Transverse colon (tissue), 4 donors: Measurements from ENCODE around the gene HMX1. TPM values are rescaled to one million over a fixed set of nuclear protein-coding genes. Genes with fewer than 3 reads are reported as not detected.

Experiments
- DNase-seq: peaks from one replicate; pipeline ENCODE4 v3.0.0-alpha.2; 2019
- H3K27ac ChIP-seq, 4 donors: fragments of 200-600 bp; sonication (generic); 2 replicates each; pipeline ENCODE4 v1.5.1; 2016 to 2018; ENCODE audit warnings: inconsistent platforms in 4 of 4
- H3K27me3 ChIP-seq: fragments of 200-600 bp; sonication (generic); 2 replicates; pipeline ENCODE4 v1.5.1; 2017; ENCODE audit warnings: inconsistent platforms
- H3K36me3 ChIP-seq, 4 donors: fragments of 200-600 bp; sonication (generic); 2 replicates each; pipeline ENCODE4 v1.5.1; 2017 to 2019; ENCODE audit warnings: inconsistent platforms in 4 of 4
- H3K4me1 ChIP-seq, 4 donors: fragments of 200-600 bp; sonication (generic); 2 replicates each; pipeline ENCODE4 v1.5.1; 2017 to 2020; ENCODE audit warnings: inconsistent platforms in 4 of 4
- H3K4me3 ChIP-seq, 4 donors: fragments of 200-600 bp; sonication (generic); 1 replicate in 1 of 4; 2 replicates in 3 of 4; pipeline versions ENCODE4 v1.5.1 to v1.6.1; 2017 to 2019; ENCODE audit warnings: inconsistent platforms in 4 of 4
- H3K9me3 ChIP-seq, 2 donors: fragments of 200-600 bp; sonication (generic); 2 replicates each; pipeline ENCODE4 v1.5.1; 2017 to 2019; ENCODE audit warnings: inconsistent platforms in 2 of 2
- CTCF ChIP-seq, 5 experiments: fragments of 200-600 bp in 3 of 5; fragments of 450-650 bp in 2 of 5; sonication (generic) in 3 of 5; IDR thresholded peaks; 1 replicate in 2 of 5; 2 replicates in 3 of 5; pipeline ENCODE4 v1.5.1; 2016 to 2017; ENCODE audit warnings: antibody characterized with exemption in 5 of 5, inconsistent platforms in 3 of 5, mild to moderate bottlenecking in 2 of 5, moderate library complexity in 1 of 5
- EP300 ChIP-seq: sonication (generic); formaldehyde crosslinking; IDR thresholded peaks from one replicate; pipeline ENCODE4 v1.6.1; 2017; ENCODE audit warnings: antibody characterized with exemption, low read depth
- POLR2A ChIP-seq: fragments of 450-650 bp; IDR thresholded peaks from one replicate; pipeline ENCODE4 v1.6.1; 2016; ENCODE audit warnings: antibody characterized with exemption, mild to moderate bottlenecking, moderate library complexity
- POLR2AphosphoS5 ChIP-seq, 3 donors: sonication (generic); formaldehyde crosslinking; IDR thresholded peaks; one replicate each; pipeline ENCODE4 v1.6.1; 2016; ENCODE audit warnings: antibody characterized with exemption in 3 of 3
- WGBS, 2 donors: methylation state at CpG; one replicate each; pipeline ENCODE4 v1.1.5; 2018; ENCODE audit warnings: low coverage in 1 of 2; 5-methylcytosine and 5-hydroxymethylcytosine counted together
- in situ Hi-C, 4 donors: fragments of 200-750 bp; cut with MboI; loops; one replicate each; pipeline versions ENCODE4 v1.15.0 to v1.15.1; 2017; ENCODE audit warnings: low sequenced_read_pairs in 3 of 4, low pct_ligation_motif_present in 1 of 4, low pct_unique_long_range_greater_than_20kb in 1 of 4
- intact Hi-C: fragments of 100-400 bp; cut with DNase I; formaldehyde crosslinking; loops from one replicate; pipeline ENCODE4 v1.15.1; 2023; ENCODE audit warnings: low total_unique reads
- total RNA-seq, 4 donors: library from RNA; depleted of rRNA; stranded (reverse); fragments of >200 nt; gene quantifications; one replicate each; pipeline ENCODE4 v1.1.0, GENCODE V29; 2016

HMX1 gene
- total RNA-seq, 4 donors from 2014 or later = not detected

GRCh38 chr4:8917868-8918783 lies 46.5 kb upstream of the HMX1 start:
- Histone ChIP-seq H3K36me3 (no peaks in the 10 kb centered on the region), H3K27ac (no peak overlapping the region), H3K4me1 (no peaks in the 10 kb centered on the region), H3K9me3 (no peaks in the 10 kb centered on the region), H3K4me3 (no peak overlapping the region), H3K27me3 (peaks cover 5% of the 10 kb centered on the region)
- DNase-seq = peak; percentile 50
- in situ Hi-C loops (no loop called here), intact Hi-C loops (loop anchor here (10.0 kb wide), 1 partner anchor 313 kb away; no protein-coding TSS in a partner anchor)
- TF ChIP-seq CTCF (IDR thresholded peaks at IDR 0.05) = peak; percentile 47 to 80 (median 73)
- no peak for TF ChIP-seq POLR2A
- WGBS, 2 donors = 18 to 20% methylated on average over 10 to 18 of the region's 20 CpGs

- no peak overlapping the region for H3K27ac ChIP-seq
- H3K27me3 ChIP-seq = peaks cover 5% of the 10 kb centered on the region
- no peak for DNase-seq
- no peaks in the 10 kb centered on the region for H3K36me3 ChIP-seq
- TF ChIP-seq POLR2AphosphoS5 (IDR thresholded peaks at IDR 0.05) = no peak
- 86% methylated on average over 11 of the region's 12 CpGs; no CpG with 5 or more reads in 1 of the 2 donors for WGBS, 2 donors
- intact Hi-C loops = loop anchor here (10.0 kb wide), 1 partner anchor 313 kb away; no protein-coding TSS in a partner anchor
- no peaks in the 10 kb centered on the region for H3K4me1 ChIP-seq
- in situ Hi-C loops = no loop called here
- H3K4me3 ChIP-seq = no peak overlapping the region
- H3K9me3 ChIP-seq = no peaks in the 10 kb centered on the region
Measured at GRCh38 chr4:8917321-8917811, 45.7 kb upstream of the HMX1 start.

- intact Hi-C loops = loop anchor here (10.0 kb wide), 1 partner anchor 312 kb away; no protein-coding TSS in a partner anchor
- 80% methylated on average over 2 of the region's 2 CpGs; no CpG with 5 or more reads in 1 of the 2 donors for WGBS, 2 donors
- DNase-seq = no peak
Measured at GRCh38 chr4:8916906-8917305, 45.3 kb upstream of the HMX1 start.

GRCh38 chr4:8916351-8916885 lies 44.8 kb upstream of the HMX1 start:
- intact Hi-C loops = loop anchor here (10.0 kb wide), 1 partner anchor 312 kb away; no protein-coding TSS in a partner anchor
- Histone ChIP-seq H3K9me3 (no peaks in the 10 kb centered on the region), H3K36me3 (no peaks in the 10 kb centered on the region), H3K27ac (no peak overlapping the region), H3K27me3 (peaks cover 5% of the 10 kb centered on the region), H3K4me1 (no peaks in the 10 kb centered on the region), H3K4me3 (no peak overlapping the region)
- WGBS, 2 donors = 36% methylated on average over 10 of the region's 11 CpGs; no CpG with 5 or more reads in 1 of the 2 donors
- DNase-seq = no peak
- in situ Hi-C loops = no loop called here
- TF ChIP-seq POLR2AphosphoS5 (IDR thresholded peaks at IDR 0.05) = no peak
- no peak for TF ChIP-seq EP300
- no peak for TF ChIP-seq POLR2A
- TF ChIP-seq CTCF (IDR thresholded peaks at IDR 0.05) = no peak

More at GRCh38 chr4:8916906-8917305, 45.3 kb upstream of the HMX1 start:
- Histone ChIP-seq H3K36me3 (no peaks in the 10 kb centered on the region), H3K9me3 (no peaks in the 10 kb centered on the region), H3K27me3 (peaks cover 5% of the 10 kb centered on the region), H3K27ac (no peak overlapping the region), H3K4me3 (no peak overlapping the region), H3K4me1 (no peaks in the 10 kb centered on the region)
- TF ChIP-seq POLR2A = no peak
- TF ChIP-seq POLR2AphosphoS5 (IDR thresholded peaks at IDR 0.05) = no peak
- TF ChIP-seq EP300 = no peak
- no peak for TF ChIP-seq CTCF (IDR thresholded peaks at IDR 0.05)
- in situ Hi-C loops = no loop called here
